WTC11 (cell line): ENCODE data around the gene DCAF11. TPM values are rescaled to one million over a fixed set of nuclear protein-coding genes. Genes with fewer than 3 reads are reported as not detected.
A peak's percentile ranks its signal among the peaks of the same experiment; 100 is the strongest.

ENCODE experiments used
- ATAC-seq: fragments of 200-7000 bp; cut with Tn5 transposase; 2 replicates; pipeline ENCODE4 v1.10.0; 2021; ENCODE audit warnings: mild to moderate bottlenecking, moderate library complexity
- CTCF ChIA-PET: fragments of 300-600 bp; sonication (Branson Sonifier 250); formaldehyde crosslinking; loops from one replicate; lab custom pipeline; 2021; ENCODE audit warnings: antibody characterized with exemption; lab: Charles Lee
- POLR2A ChIA-PET: fragments of 350-600 bp; sonication (Branson Sonifier 250); formaldehyde crosslinking; loops from one replicate; lab custom pipeline; 2021; ENCODE audit warnings: antibody characterized with exemption; lab: Charles Lee
- DNase-seq: peaks from one replicate; pipeline ENCODE4 v3.0.0; 2021; ENCODE audit warnings: low spot score
- H3K27ac Mint-ChIP-seq: 2 replicates; pipeline ENCODE4 v1.8.0; 2021; ENCODE audit warnings: mixed read lengths
- H3K27me3 Mint-ChIP-seq: 2 replicates; pipeline ENCODE4 v1.8.0; 2021; ENCODE audit warnings: low read depth, mild to moderate bottlenecking, moderate library complexity, mixed read lengths
- H3K36me3 Mint-ChIP-seq: 2 replicates; pipeline ENCODE4 v1.8.0; 2021; ENCODE audit warnings: mixed read lengths
- H3K4me1 Mint-ChIP-seq: 2 replicates; pipeline ENCODE4 v1.8.0; 2022; ENCODE audit warnings: mixed read lengths
- H3K4me3 Mint-ChIP-seq: 2 replicates; pipeline ENCODE4 v1.8.0; 2021; ENCODE audit warnings: mild to moderate bottlenecking, moderate library complexity, mixed read lengths
- H3K9me3 Mint-ChIP-seq: 2 replicates; pipeline ENCODE4 v1.8.0; 2021; ENCODE audit warnings: mixed read lengths
- CDX4 ChIP-seq: fragments of 250-450 bp; sonication (Bioruptor Pico); IDR thresholded peaks from 2 replicates; pipeline ENCODE4 v1.9.0; 2021; ENCODE audit warnings: moderate library complexity, mild to moderate bottlenecking, inconsistent platforms, borderline replicate concordance
- ELF4 ChIP-seq: sonication (generic); formaldehyde crosslinking; IDR thresholded peaks from 2 replicates; pipeline ENCODE4 v1.8.1; 2022; ENCODE audit warnings: low read depth, mild to moderate bottlenecking, moderate library complexity, missing genetic modification reagents
- FOXP1 ChIP-seq: sonication (generic); formaldehyde crosslinking; IDR thresholded peaks from 2 replicates; pipeline ENCODE4 v1.8.0; 2022; ENCODE audit warnings: missing genetic modification reagents, mild to moderate bottlenecking, moderate library complexity, borderline replicate concordance
- FOXP4 ChIP-seq: sonication (generic); formaldehyde crosslinking; IDR thresholded peaks from 2 replicates; pipeline ENCODE4 v1.8.0; 2022; ENCODE audit warnings: mild to moderate bottlenecking, missing genetic modification reagents
- HMGA2 ChIP-seq: fragments of 250-450 bp; sonication (Bioruptor Pico); IDR thresholded peaks from 2 replicates; pipeline ENCODE4 v1.4.0; 2021; ENCODE audit warnings: mild to moderate bottlenecking, moderate library complexity
- MAX ChIP-seq: sonication (generic); formaldehyde crosslinking; IDR thresholded peaks from 2 replicates; pipeline ENCODE4 v1.8.0; 2022; ENCODE audit warnings: mild to moderate bottlenecking, missing genetic modification reagents
- NFATC4 ChIP-seq: fragments of 250-450 bp; sonication (Bioruptor Pico); IDR thresholded peaks from 2 replicates; pipeline ENCODE4 v1.9.0; 2021; ENCODE audit warnings: mild to moderate bottlenecking
- NFE2L1 ChIP-seq: sonication (generic); formaldehyde crosslinking; IDR thresholded peaks from 2 replicates; pipeline ENCODE4 v1.8.1; 2023; ENCODE audit warnings: missing genetic modification reagents
- PRRX2 ChIP-seq: fragments of 250-450 bp; sonication (Bioruptor Pico); IDR thresholded peaks from 2 replicates; pipeline ENCODE4 v1.8.0; 2021; ENCODE audit warnings: mild to moderate bottlenecking
- SMAD3 ChIP-seq: sonication (generic); formaldehyde crosslinking; IDR thresholded peaks from 2 replicates; pipeline ENCODE4 v1.8.0; 2022; ENCODE audit warnings: missing genetic modification reagents, mild to moderate bottlenecking, borderline replicate concordance
- TCF7 ChIP-seq: sonication (generic); formaldehyde crosslinking; IDR thresholded peaks from 2 replicates; pipeline ENCODE4 v1.8.0; 2022; ENCODE audit warnings: mild to moderate bottlenecking, low read depth, missing genetic modification reagents, moderate library complexity
- TEAD1 ChIP-seq: sonication (generic); formaldehyde crosslinking; IDR thresholded peaks from 2 replicates; pipeline ENCODE4 v1.8.0; 2022; ENCODE audit warnings: mild to moderate bottlenecking, missing genetic modification reagents
- TEAD4 ChIP-seq: sonication (generic); formaldehyde crosslinking; IDR thresholded peaks from 2 replicates; pipeline ENCODE4 v1.8.0; 2022; ENCODE audit warnings: mild to moderate bottlenecking, missing genetic modification reagents
- ZNF219 ChIP-seq: sonication (generic); formaldehyde crosslinking; IDR thresholded peaks from 2 replicates; pipeline ENCODE4 v1.8.0; 2023; ENCODE audit warnings: missing genetic modification reagents, mild to moderate bottlenecking, borderline replicate concordance
- ZNF232 ChIP-seq: sonication (generic); formaldehyde crosslinking; IDR thresholded peaks from 2 replicates; pipeline ENCODE4 v1.8.0; 2022; ENCODE audit warnings: mild to moderate bottlenecking, missing genetic modification reagents
- ZNF263 ChIP-seq: sonication (generic); formaldehyde crosslinking; IDR thresholded peaks from 2 replicates; pipeline ENCODE4 v1.8.1; 2022; ENCODE audit warnings: low read depth, mild to moderate bottlenecking, moderate library complexity, missing genetic modification reagents
- ZNF317 ChIP-seq: sonication (generic); formaldehyde crosslinking; IDR thresholded peaks from 2 replicates; pipeline ENCODE4 v1.8.1; 2023; ENCODE audit warnings: low read depth, mild to moderate bottlenecking, moderate library complexity, missing genetic modification reagents, borderline replicate concordance
- ZNF396 ChIP-seq: fragments of 250-450 bp; sonication (Bioruptor Pico); IDR thresholded peaks from 2 replicates; pipeline ENCODE4 v1.8.0; 2021; ENCODE audit warnings: mild to moderate bottlenecking, moderate library complexity, borderline replicate concordance
- ZNF416 ChIP-seq: fragments of 250-450 bp; sonication (Bioruptor Pico); IDR thresholded peaks from 2 replicates; pipeline ENCODE4 v1.9.0; 2021; ENCODE audit warnings: mild to moderate bottlenecking, inconsistent platforms
- ZNF423 ChIP-seq: fragments of 250-450 bp; sonication (Bioruptor Pico); IDR thresholded peaks from 2 replicates; pipeline ENCODE4 v2.1.2; 2022; ENCODE audit warnings: mild to moderate bottlenecking, moderate library complexity
- total RNA-seq: library from RNA; stranded (reverse); gene quantifications from 3 replicates; pipeline ENCODE4 v1.2.3, GENCODE V29; 2021
- TF ChIP-seq, protein P1 (sequence below): sonication (generic); formaldehyde crosslinking; IDR thresholded peaks from 2 replicates; pipeline ENCODE4 v1.8.1; 2022; ENCODE audit warnings: missing genetic modification reagents, borderline replicate concordance

The DCAF11 gene
- total RNA-seq, 1 experiment from 2014 or later: 73.6 TPM

- TF ChIP-seq TEAD4 (CRISPR knock-in tag) (no peak), ZNF416 (CRISPR knock-in tag) (no peak), PRRX2 (no peak)
- no peak for DNase-seq
- H3K27me3 Mint-ChIP-seq: peaks cover 10% of the 10 kb centered on the region
Measured at GRCh38 chr14:24092505-24093206, 21.9 kb upstream of the DCAF11 start.

DNA sequence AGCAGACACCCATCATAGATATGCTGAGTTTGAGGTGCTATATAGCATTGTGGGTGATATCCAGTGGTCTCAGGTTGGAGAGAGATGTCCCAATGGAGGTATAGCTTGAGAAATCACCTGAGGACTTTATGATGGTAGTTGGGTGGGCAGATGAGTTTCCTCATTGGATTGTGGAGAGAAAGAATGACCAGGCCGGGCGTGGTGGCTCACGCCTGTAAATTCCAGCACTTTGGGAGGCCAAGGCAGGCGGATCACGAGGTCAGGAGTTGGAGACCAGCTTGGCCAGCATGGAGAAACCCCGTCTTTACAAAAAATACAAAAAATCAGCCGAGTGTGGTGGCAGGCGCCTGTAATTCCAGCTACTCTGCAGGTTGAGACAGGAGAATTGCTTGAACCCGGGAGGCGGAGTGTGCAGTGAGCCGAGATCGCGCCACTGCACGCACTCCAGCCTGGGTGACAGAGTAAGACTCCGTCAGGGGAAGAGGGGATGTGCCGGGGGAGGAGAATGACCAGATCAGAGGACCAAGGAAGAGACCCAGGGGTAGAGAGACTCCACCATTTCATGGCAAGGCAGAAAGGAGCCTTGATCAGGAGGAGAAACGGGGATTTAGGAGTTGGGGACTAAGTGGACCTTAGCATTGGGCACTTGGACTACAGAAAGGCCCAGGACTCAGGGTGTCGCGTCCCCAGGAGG, 21.2 kb upstream of the DCAF11 start:
- CTCF ChIA-PET: interaction anchor here (0.7 to 11.7 kb wide), 22 partner anchors 11 to 526 kb away, joined by 3 to 320 read pairs (median 4); partner anchors contain the start of genes AP1G2, CARMIL3, DCAF11 and EMC9
- Mint-ChIP-seq H3K4me1 (peaks cover 32% of the 10 kb centered on the region), H3K27ac (peak overlapping the region; percentile 98), H3K36me3 (peaks cover 11% of the 10 kb centered on the region), H3K4me3 (peak overlapping the region; percentile 43), H3K27me3 (peaks cover 10% of the 10 kb centered on the region), H3K9me3 (no peaks in the 10 kb centered on the region)
- DNase-seq (no peak), ATAC-seq (no peak)
- POLR2A ChIA-PET: interaction anchor here (0.6 to 6.5 kb wide), 19 partner anchors 8 to 149 kb away, joined by 3 to 67 read pairs (median 7); partner anchors contain the start of genes CARMIL3, CHMP4A, DCAF11 and EMC9
- no peak for TF ChIP-seq ZNF396 (CRISPR knock-in tag)
- no peak for TF ChIP-seq TCF7 (CRISPR knock-in tag)
- TF ChIP-seq PRRX2: no peak
- 0 out of 2 replicates have a peak, but pooled peaks have one; percentile 69 for TF ChIP-seq ELF4 (CRISPR knock-in tag)
- no peak for TF ChIP-seq NFATC4 (CRISPR knock-in tag)
- TF ChIP-seq ZNF423 (CRISPR knock-in tag): no peak

More at GRCh38 chr14:24092505-24093206, 21.9 kb upstream of the DCAF11 start:
- Mint-ChIP-seq H3K27ac (peak overlapping the region; percentile 98), H3K4me1 (peaks cover 32% of the 10 kb centered on the region), H3K4me3 (peak overlapping the region; percentile 43; the same call in 1 of the 2 replicates), H3K9me3 (no peaks in the 10 kb centered on the region), H3K36me3 (peaks cover 11% of the 10 kb centered on the region)
- CTCF ChIA-PET: interaction anchor here (1.0 to 11.7 kb wide), 10 partner anchors 12 to 103 kb away, joined by 3 to 320 read pairs (median 16); partner anchors contain the start of genes CARMIL3, DCAF11, EMC9 and IRF9
- POLR2A ChIA-PET: interaction anchor here (0.6 to 6.5 kb wide), 10 partner anchors 12 to 48 kb away, joined by 3 to 67 read pairs (median 13); partner anchors contain the start of genes CARMIL3, DCAF11, EMC9 and NRL
- ATAC-seq: no peak

DNA sequence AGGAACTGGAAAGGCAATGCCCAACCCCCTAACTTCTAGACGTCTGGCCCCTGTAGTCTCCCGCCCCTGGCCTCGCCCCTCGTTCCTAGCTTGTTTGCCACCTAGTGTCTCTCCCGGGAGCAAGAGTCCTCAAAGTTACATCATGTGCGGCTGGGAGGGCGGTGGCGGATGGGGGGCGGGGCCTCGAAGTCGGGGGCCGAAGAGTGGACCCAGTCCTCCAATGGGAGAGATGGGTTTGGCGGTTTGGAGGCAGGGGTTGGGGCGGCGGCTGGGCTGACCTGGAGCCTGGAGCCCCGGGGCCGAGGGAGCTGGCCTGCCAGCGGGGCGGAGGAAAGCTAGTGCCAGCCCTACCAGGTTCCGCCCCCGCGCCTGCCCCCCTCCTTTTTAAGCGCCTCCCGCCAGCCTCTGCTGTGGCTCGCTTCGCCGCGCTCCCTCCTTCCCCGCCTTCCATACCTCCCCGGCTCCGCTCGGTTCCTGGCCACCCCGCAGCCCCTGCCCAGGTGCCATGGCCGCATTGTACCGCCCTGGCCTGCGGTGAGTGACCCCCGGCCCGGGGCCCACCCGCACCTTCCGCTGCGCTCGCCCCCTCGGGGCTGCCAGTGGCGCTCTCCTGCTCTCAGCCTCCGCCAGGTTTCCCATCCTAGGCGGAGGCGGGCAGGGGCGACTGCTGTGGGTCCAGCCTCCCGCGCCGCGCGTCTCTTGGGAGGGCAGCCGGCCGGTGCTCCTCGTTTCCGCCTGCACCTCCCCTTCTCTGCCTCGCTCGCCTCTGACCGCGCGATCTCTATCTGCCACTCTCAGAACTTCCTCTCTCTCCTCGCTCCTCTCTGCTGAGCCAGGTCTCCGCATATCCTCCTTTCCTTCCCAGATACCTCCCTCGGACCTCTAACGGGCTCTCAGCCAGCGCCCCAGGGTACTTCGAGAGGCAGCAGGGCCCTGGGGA, 20.4 kb upstream of the DCAF11 start, which contains the start of gene PCK2:
Gene PCK2 (plus strand): TSS at position 411 of the 940 bp plus-strand sequence. CDS start 95 bp downstream, at position 506.
- H3K36me3 Mint-ChIP-seq: peaks cover 11% of the 10 kb centered on the region
- peak; percentile 98 for DNase-seq
- POLR2A ChIA-PET: interaction anchor here (0.6 to 6.5 kb wide), 20 partner anchors 9 to 148 kb away, joined by 3 to 67 read pairs (median 6); partner anchors contain the start of genes CARMIL3, CHMP4A, DCAF11 and EMC9
- ATAC-seq: peak; percentile 93
- peak within 1 kb of the TSS; percentile 98 for H3K27ac Mint-ChIP-seq
- no peaks in the 10 kb centered on the region for H3K9me3 Mint-ChIP-seq
- peaks cover 32% of the 10 kb centered on the region for H3K4me1 Mint-ChIP-seq
- H3K27me3 Mint-ChIP-seq: peaks cover 10% of the 10 kb centered on the region
- CTCF ChIA-PET: interaction anchor here (0.5 to 11.7 kb wide), 28 partner anchors 11 to 1299 kb away, joined by 3 to 320 read pairs (median 4); partner anchors contain the start of genes AP1G2, CARMIL3, DCAF11 and EMC9
- peak within 1 kb of the TSS; percentile 98 for H3K4me3 Mint-ChIP-seq
- TF ChIP-seq ELF4 (CRISPR knock-in tag): 0 out of 2 replicates have a peak, but pooled peaks have one; percentile 45
- TF ChIP-seq ZNF219 (CRISPR knock-in tag): no peak
- TF ChIP-seq FOXP4: peak; percentile 25; the same call in 1 of the 2 replicates
- TF ChIP-seq ZNF232 (CRISPR knock-in tag): no peak
- no peak; the same call in 1 of the 2 replicates for TF ChIP-seq NFE2L1 (CRISPR knock-in tag)
- TF ChIP-seq ZNF263 (CRISPR knock-in tag): peak; percentile 16; the same call in 1 of the 2 replicates
- TF ChIP-seq, protein P1, sequence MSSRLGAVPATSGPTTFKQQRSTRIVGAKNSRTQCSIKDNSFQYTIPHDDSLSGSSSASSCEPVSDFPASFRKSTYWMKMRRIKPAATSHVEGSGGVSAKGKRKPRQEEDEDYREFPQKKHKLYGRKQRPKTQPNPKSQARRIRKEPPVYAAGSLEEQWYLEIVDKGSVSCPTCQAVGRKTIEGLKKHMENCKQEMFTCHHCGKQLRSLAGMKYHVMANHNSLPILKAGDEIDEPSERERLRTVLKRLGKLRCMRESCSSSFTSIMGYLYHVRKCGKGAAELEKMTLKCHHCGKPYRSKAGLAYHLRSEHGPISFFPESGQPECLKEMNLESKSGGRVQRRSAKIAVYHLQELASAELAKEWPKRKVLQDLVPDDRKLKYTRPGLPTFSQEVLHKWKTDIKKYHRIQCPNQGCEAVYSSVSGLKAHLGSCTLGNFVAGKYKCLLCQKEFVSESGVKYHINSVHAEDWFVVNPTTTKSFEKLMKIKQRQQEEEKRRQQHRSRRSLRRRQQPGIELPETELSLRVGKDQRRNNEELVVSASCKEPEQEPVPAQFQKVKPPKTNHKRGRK (CRISPR knock-in tag): no peak
- peak; percentile 68 for TF ChIP-seq MAX
- no peak for TF ChIP-seq ZNF317
- peak; percentile 90; the same call in 1 of the 2 replicates for TF ChIP-seq FOXP1
- TF ChIP-seq CDX4 (CRISPR knock-in tag): no peak
- no peak for TF ChIP-seq HMGA2 (CRISPR knock-in tag)
- TF ChIP-seq TEAD1 (CRISPR knock-in tag): peak; percentile 44; the same call in 1 of the 2 replicates
- no peak; the same call in 1 of the 2 replicates for TF ChIP-seq PRRX2
- no peak for TF ChIP-seq SMAD3 (CRISPR knock-in tag)
